ENCODE data around the gene FAM131A. TPM values are rescaled to one million over a fixed set of nuclear protein-coding genes. Genes with fewer than 3 reads are reported as not detected.

Gene FAM131A
- total and polyA plus RNA-seq, 9 of the 15 experiments (the other 6 are each of a cell fraction or from before 2014, with no cell fraction given): 0.48 to 11.1 (median 4.3) TPM

GRCh38 chr3:184335661-184336546 lies 1.5 kb upstream of the FAM131A start (continued):
- TF ChIP-seq RBM15 (IDR thresholded peaks at IDR 0.05; ENCODE audit: insufficient read depth, low read length) (no peak), TCFL5 (CRISPR knock-in tag; conservative IDR thresholded peaks at IDR 0.05) (no peak), ZNF586 (CRISPR knock-in tag; conservative IDR thresholded peaks at IDR 0.05) (no peak), NRF1 (conservative IDR thresholded peaks at IDR 0.05 in 1 of 2, IDR thresholded peaks at IDR 0.05 in 1 of 2) (peak; percentile 65 to 73), ZC3H8 (IDR thresholded peaks at IDR 0.05) (no peak), ZNF785 (CRISPR knock-in tag; IDR thresholded peaks at IDR 0.05) (no peak), KHSRP (IDR thresholded peaks at IDR 0.05) (peak; percentile 87), CHCHD3 (CRISPR knock-in tag; IDR thresholded peaks at IDR 0.05) (no peak), MXI1 (IDR thresholded peaks at IDR 0.05; ENCODE audit: low read depth, low read length) (no peak), NR1H2 (CRISPR knock-in tag; IDR thresholded peaks at IDR 0.05) (no peak), POLR2H (tag; IDR thresholded peaks at IDR 0.05; ENCODE audit: low read depth) (no peak), FOXJ3 (CRISPR knock-in tag; IDR thresholded peaks at IDR 0.05) (no peak), LARP7 (IDR thresholded peaks at IDR 0.05) (no peak), YBX1 (IDR thresholded peaks at IDR 0.05) (no peak), MECOM (CRISPR knock-in tag; IDR thresholded peaks at IDR 0.05) (no peak), ZBTB7A (IDR thresholded peaks at IDR 0.05; ENCODE audit: borderline replicate concordance, control insufficient read depth, low read depth, low read length) (peak; percentile 58; the same call in 1 of the 2 replicates), GABPB1 (CRISPR knock-in tag; IDR thresholded peaks at IDR 0.05) (no peak; the same call in 1 of the 2 replicates), EZH2 (IDR thresholded peaks at IDR 0.05; ENCODE audit: borderline replicate concordance, low read depth, low read length) (no peak), ZNF699 (CRISPR knock-in tag; IDR thresholded peaks at IDR 0.05; ENCODE audit: insufficient replicate concordance) (no peak), BRF1 (IDR thresholded peaks at IDR 0.05; ENCODE audit: borderline replicate concordance, extremely low read depth, insufficient read length) (no peak)
- TF ChIP-seq, protein P1, sequence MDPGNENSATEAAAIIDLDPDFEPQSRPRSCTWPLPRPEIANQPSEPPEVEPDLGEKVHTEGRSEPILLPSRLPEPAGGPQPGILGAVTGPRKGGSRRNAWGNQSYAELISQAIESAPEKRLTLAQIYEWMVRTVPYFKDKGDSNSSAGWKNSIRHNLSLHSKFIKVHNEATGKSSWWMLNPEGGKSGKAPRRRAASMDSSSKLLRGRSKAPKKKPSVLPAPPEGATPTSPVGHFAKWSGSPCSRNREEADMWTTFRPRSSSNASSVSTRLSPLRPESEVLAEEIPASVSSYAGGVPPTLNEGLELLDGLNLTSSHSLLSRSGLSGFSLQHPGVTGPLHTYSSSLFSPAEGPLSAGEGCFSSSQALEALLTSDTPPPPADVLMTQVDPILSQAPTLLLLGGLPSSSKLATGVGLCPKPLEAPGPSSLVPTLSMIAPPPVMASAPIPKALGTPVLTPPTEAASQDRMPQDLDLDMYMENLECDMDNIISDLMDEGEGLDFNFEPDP (CRISPR knock-in tag; IDR thresholded peaks at IDR 0.05): no peak
- TF ChIP-seq, protein P2, sequence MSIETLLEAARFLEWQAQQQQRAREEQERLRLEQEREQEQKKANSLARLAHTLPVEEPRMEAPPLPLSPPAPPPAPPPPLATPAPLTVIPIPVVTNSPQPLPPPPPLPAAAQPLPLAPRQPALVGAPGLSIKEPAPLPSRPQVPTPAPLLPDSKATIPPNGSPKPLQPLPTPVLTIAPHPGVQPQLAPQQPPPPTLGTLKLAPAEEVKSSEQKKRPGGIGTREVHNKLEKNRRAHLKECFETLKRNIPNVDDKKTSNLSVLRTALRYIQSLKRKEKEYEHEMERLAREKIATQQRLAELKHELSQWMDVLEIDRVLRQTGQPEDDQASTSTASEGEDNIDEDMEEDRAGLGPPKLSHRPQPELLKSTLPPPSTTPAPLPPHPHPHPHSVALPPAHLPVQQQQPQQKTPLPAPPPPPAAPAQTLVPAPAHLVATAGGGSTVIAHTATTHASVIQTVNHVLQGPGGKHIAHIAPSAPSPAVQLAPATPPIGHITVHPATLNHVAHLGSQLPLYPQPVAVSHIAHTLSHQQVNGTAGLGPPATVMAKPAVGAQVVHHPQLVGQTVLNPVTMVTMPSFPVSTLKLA (conservative IDR thresholded peaks at IDR 0.05): peak in 1 of 2 experiments; percentile 66; a peak in 3 of 4 replicates
- TF ChIP-seq, protein P3, sequence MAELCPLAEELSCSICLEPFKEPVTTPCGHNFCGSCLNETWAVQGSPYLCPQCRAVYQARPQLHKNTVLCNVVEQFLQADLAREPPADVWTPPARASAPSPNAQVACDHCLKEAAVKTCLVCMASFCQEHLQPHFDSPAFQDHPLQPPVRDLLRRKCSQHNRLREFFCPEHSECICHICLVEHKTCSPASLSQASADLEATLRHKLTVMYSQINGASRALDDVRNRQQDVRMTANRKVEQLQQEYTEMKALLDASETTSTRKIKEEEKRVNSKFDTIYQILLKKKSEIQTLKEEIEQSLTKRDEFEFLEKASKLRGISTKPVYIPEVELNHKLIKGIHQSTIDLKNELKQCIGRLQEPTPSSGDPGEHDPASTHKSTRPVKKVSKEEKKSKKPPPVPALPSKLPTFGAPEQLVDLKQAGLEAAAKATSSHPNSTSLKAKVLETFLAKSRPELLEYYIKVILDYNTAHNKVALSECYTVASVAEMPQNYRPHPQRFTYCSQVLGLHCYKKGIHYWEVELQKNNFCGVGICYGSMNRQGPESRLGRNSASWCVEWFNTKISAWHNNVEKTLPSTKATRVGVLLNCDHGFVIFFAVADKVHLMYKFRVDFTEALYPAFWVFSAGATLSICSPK (IDR thresholded peaks at IDR 0.05; ENCODE audit: borderline replicate concordance): no peak
- TF ChIP-seq, protein P4, sequence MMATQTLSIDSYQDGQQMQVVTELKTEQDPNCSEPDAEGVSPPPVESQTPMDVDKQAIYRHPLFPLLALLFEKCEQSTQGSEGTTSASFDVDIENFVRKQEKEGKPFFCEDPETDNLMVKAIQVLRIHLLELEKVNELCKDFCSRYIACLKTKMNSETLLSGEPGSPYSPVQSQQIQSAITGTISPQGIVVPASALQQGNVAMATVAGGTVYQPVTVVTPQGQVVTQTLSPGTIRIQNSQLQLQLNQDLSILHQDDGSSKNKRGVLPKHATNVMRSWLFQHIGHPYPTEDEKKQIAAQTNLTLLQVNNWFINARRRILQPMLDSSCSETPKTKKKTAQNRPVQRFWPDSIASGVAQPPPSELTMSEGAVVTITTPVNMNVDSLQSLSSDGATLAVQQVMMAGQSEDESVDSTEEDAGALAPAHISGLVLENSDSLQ (IDR thresholded peaks at IDR 0.05): 0 out of 2 replicates have a peak, but pooled peaks have one; percentile 15
